Chondrocyte (in vitro differentiated cells): ENCODE measurements around the gene NBAS. TPM values are rescaled to one million over a fixed set of nuclear protein-coding genes. Genes with fewer than 3 reads are reported as not detected.
"Not testable (repeated sequence)": the region's sequence is repeated elsewhere in the genome, so short reads cannot be mapped to it uniquely, and the experiment has no call there.

Source experiments
- DNase-seq: peaks from one replicate; pipeline ENCODE4 v3.0.0; 2021; ENCODE audit warnings: mixed read lengths, low spot score
- H3K27ac Mint-ChIP-seq: one replicate; pipeline ENCODE4 v1.8.0; 2021; ENCODE audit warnings: mild to moderate bottlenecking, moderate library complexity, mixed read lengths; ENCODE audit not compliant: unreplicated experiment
- H3K27me3 Mint-ChIP-seq: 2 replicates; pipeline ENCODE4 v1.8.0; 2021; ENCODE audit warnings: low read depth, mixed read lengths
- H3K36me3 Mint-ChIP-seq: 2 replicates; pipeline ENCODE4 v1.8.0; 2021; ENCODE audit warnings: low read depth, mixed read lengths
- H3K4me1 Mint-ChIP-seq: 2 replicates; pipeline ENCODE4 v1.8.0; 2021; ENCODE audit warnings: low read depth, mild to moderate bottlenecking, mixed read lengths
- H3K4me3 Mint-ChIP-seq: one replicate; pipeline ENCODE4 v1.8.0; 2021; ENCODE audit warnings: mild to moderate bottlenecking, moderate library complexity, mixed read lengths; ENCODE audit not compliant: unreplicated experiment
- H3K9me3 Mint-ChIP-seq: 2 replicates; pipeline ENCODE4 v1.8.0; 2021; ENCODE audit warnings: low read depth, mixed read lengths
- CTCF ChIP-seq: fragments of 200-600 bp; sonication (generic); IDR thresholded peaks from 2 replicates; pipeline ENCODE4 v1.5.0; 2021; ENCODE audit warnings: antibody characterized with exemption, mild to moderate bottlenecking, moderate library complexity
- total RNA-seq: library from RNA; stranded (reverse); gene quantifications from 3 replicates; pipeline ENCODE4 v1.2.1, GENCODE V29; 2021

Gene NBAS
- total RNA-seq, 1 donor from 2014 or later = 47.6 TPM

- no peak for DNase-seq
- H3K27me3 Mint-ChIP-seq = no peaks in the 10 kb centered on the region
- no peaks in the 10 kb centered on the region for H3K9me3 Mint-ChIP-seq
- no peak overlapping the region for H3K27ac Mint-ChIP-seq
- peaks cover 18% of the 10 kb centered on the region for H3K36me3 Mint-ChIP-seq
- TF ChIP-seq CTCF = no peak
- H3K4me1 Mint-ChIP-seq = peaks cover 9% of the 10 kb centered on the region
- no peak overlapping the region for H3K4me3 Mint-ChIP-seq
Measured at GRCh38 chr2:15520346-15520745, 40.8 kb downstream of the NBAS start.

- DNase-seq, H3K27me3 Mint-ChIP-seq, H3K27ac Mint-ChIP-seq, H3K36me3 Mint-ChIP-seq, H3K9me3 Mint-ChIP-seq, H3K4me3 Mint-ChIP-seq, H3K4me1 Mint-ChIP-seq: not testable (repeated sequence)
Measured at GRCh38 chr2:15518759-15519158, 42.4 kb downstream of the NBAS start.

- Mint-ChIP-seq H3K4me1 (peaks cover 9% of the 10 kb centered on the region), H3K27me3 (no peaks in the 10 kb centered on the region), H3K27ac (no peak overlapping the region), H3K4me3 (no peak overlapping the region), H3K36me3 (peaks cover 14% of the 10 kb centered on the region), H3K9me3 (no peaks in the 10 kb centered on the region)
- TF ChIP-seq CTCF = no peak
- DNase-seq = no peak
Measured at GRCh38 chr2:15517793-15518192, 43.3 kb downstream of the NBAS start.

- TF ChIP-seq CTCF = no peak
- Mint-ChIP-seq H3K9me3 (no peaks in the 10 kb centered on the region), H3K4me3 (no peak overlapping the region), H3K27ac (no peak overlapping the region), H3K36me3 (peaks cover 25% of the 10 kb centered on the region), H3K4me1 (peaks cover 4% of the 10 kb centered on the region), H3K27me3 (no peaks in the 10 kb centered on the region)
- no peak for DNase-seq
Measured at GRCh38 chr2:15511686-15512085, 49.4 kb downstream of the NBAS start.

- Mint-ChIP-seq H3K4me1 (peaks cover 15% of the 10 kb centered on the region), H3K36me3 (peaks cover 21% of the 10 kb centered on the region), H3K4me3 (no peak overlapping the region), H3K27me3 (no peaks in the 10 kb centered on the region), H3K9me3 (no peaks in the 10 kb centered on the region), H3K27ac (no peak overlapping the region)
- no peak for TF ChIP-seq CTCF
- DNase-seq = no peak
Measured at GRCh38 chr2:15510552-15510951, 50.6 kb downstream of the NBAS start.

GRCh38 chr2:15510131-15510530 lies 51.0 kb downstream of the NBAS start:
- Mint-ChIP-seq H3K4me3 (no peak overlapping the region), H3K4me1 (peaks cover 19% of the 10 kb centered on the region), H3K9me3 (no peaks in the 10 kb centered on the region), H3K27ac (no peak overlapping the region), H3K36me3 (peaks cover 21% of the 10 kb centered on the region), H3K27me3 (no peaks in the 10 kb centered on the region)
- no peak for TF ChIP-seq CTCF
- no peak for DNase-seq
